ENCODE measurements around the gene HOXA11. TPM values are rescaled to one million over a fixed set of nuclear protein-coding genes. Genes with fewer than 3 reads are reported as not detected.

The HOXA11 gene
- total and polyA plus RNA-seq, 2 of the 4 experiments (the other 2 are of a cell fraction), result 0.05 TPM; not detected in 1

GRCh38 chr7:27154901-27155815 is 29.9 kb downstream of the HOXA11 start (continued):
- TF ChIP-seq USF2 (IDR thresholded peaks at IDR 0.05; ENCODE audit: low read depth, low read length), result no peak

GRCh38 chr7:27154369-27154768 is 30.7 kb downstream of the HOXA11 start:
- H2BK20ac ChIP-seq (ENCODE audit: low read depth, low read length), result no peak overlapping the region
- in situ Hi-C loops (cut with MboI; ENCODE audit: low sequenced_read_pairs), result no loop called here
- H3K4me1 ChIP-seq (ENCODE audit: control insufficient read depth, insufficient read depth, low read length), result peaks cover 6% of the 10 kb centered on the region; the same call in 1 of the 2 replicates
- no TSS peak for BruUV-seq (replicated peaks)
- no peak overlapping the region for H3K4me2 ChIP-seq (ENCODE audit: low read depth, low read length)
- no peak overlapping the region for H4K91ac ChIP-seq (ENCODE audit: insufficient read depth, low read depth, low read length)
- H3K9me3 ChIP-seq (ENCODE audit: control insufficient read depth, insufficient read depth, low read length), result no peaks in the 10 kb centered on the region
- H4K5ac ChIP-seq (ENCODE audit: low read depth, low read length), result no peak overlapping the region
- H3K36me3 ChIP-seq (ENCODE audit: control insufficient read depth, insufficient read depth, low read length), result no peaks in the 10 kb centered on the region
- no peak overlapping the region for H2AK5ac ChIP-seq (ENCODE audit: low read depth, low read length)
- H2AFZ ChIP-seq (replicated peaks; ENCODE audit: low read length, poor library complexity), result no peak overlapping the region
- ChIA-PET POLR2A (ENCODE audit: unreplicated experiment) (no interaction called here), CTCF (no interaction called here)
- no peak overlapping the region for H3K18ac ChIP-seq (ENCODE audit: low read depth, low read length)
- WGBS, 2 experiments (ENCODE audit: extremely low coverage in 2 of 2, insufficient read length in 1 of 2), result 85% methylated on average over 5 of the region's 10 CpGs; no CpG with 5 or more reads in 1 of the 2 experiments
- H3K4ac ChIP-seq (ENCODE audit: low read depth, low read length), result no peak overlapping the region
- no peak overlapping the region for H3K9ac ChIP-seq (ENCODE audit: low read depth, low read length)
- no peak overlapping the region for H3K27ac ChIP-seq (ENCODE audit: insufficient read depth, low read length)
- H2AK9ac ChIP-seq (replicated peaks; ENCODE audit: low read depth, low read length, poor library complexity), result no peak overlapping the region
- H2BK15ac ChIP-seq (ENCODE audit: low read depth, low read length), result no peak overlapping the region
- H3K56ac ChIP-seq (ENCODE audit: extremely low read depth, insufficient read depth, low read length), result no peak overlapping the region
- no peak overlapping the region for H3K14ac ChIP-seq (replicated peaks; ENCODE audit: low read depth, low read length)
- ATAC-seq (ENCODE audit: low read depth) (no peak), DNase-seq (no peak)
- intact Hi-C loops (cut with micrococcal nuclease), result no loop called here
- H3K27me3 ChIP-seq (ENCODE audit: control insufficient read depth, insufficient read depth, low read length), result no peaks in the 10 kb centered on the region; the same call in 1 of the 2 replicates
- H3K79me1 ChIP-seq (ENCODE audit: low read depth in 1 of 2, low read length in 2 of 2), result 0 out of 4 replicates have a peak, but pooled peaks cover 0 to 12% of the 10 kb centered on the region in 2 experiments
- H3K23ac ChIP-seq (ENCODE audit: low read depth, low read length), result no peak overlapping the region
- H2BK5ac ChIP-seq (ENCODE audit: low read depth, low read length, poor library complexity, severe bottlenecking), result no peak overlapping the region
- H2BK120ac ChIP-seq (ENCODE audit: low read depth, low read length), result no peak overlapping the region
- no peaks in the 10 kb centered on the region for H4K20me1 ChIP-seq (ENCODE audit: insufficient read depth, low read length)
- H3K9me1 ChIP-seq (ENCODE audit: insufficient read depth, low read length), result peaks cover 3% of the 10 kb centered on the region; the same call in 1 of the 2 replicates
- no peak overlapping the region for H4K8ac ChIP-seq (ENCODE audit: low read depth in 2 of 2, low read length in 2 of 2)
- H3K4me3 ChIP-seq (ENCODE audit: insufficient read depth, low read depth, low read length), result no peak overlapping the region
- dilution Hi-C loops (cut with HindIII; ENCODE audit: low sequenced_read_pairs, unreplicated experiment), result no loop called here
- TF ChIP-seq CTCF (conservative IDR thresholded peaks at IDR 0.05; ENCODE audit: low read depth, low read length), result no peak
- no peak for TF ChIP-seq POLR2A (IDR thresholded peaks at IDR 0.05; ENCODE audit: low read depth, low read length)
- TF ChIP-seq BHLHE40 (IDR thresholded peaks at IDR 0.05; ENCODE audit: low read depth, low read length), result no peak
- TF ChIP-seq MXI1 (IDR thresholded peaks at IDR 0.05; ENCODE audit: borderline replicate concordance, low read depth, low read length), result no peak
- TF ChIP-seq RCOR1 (IDR thresholded peaks at IDR 0.05; ENCODE audit: insufficient replicate concordance, low read length), result no peak
- TF ChIP-seq FOS (IDR thresholded peaks at IDR 0.05; ENCODE audit: low read depth, low read length), result no peak
- no peak for TF ChIP-seq NFE2L2 (IDR thresholded peaks at IDR 0.05; ENCODE audit: low read depth, low read length)
- no peak for TF ChIP-seq SMC3 (IDR thresholded peaks at IDR 0.05; ENCODE audit: low read depth, low read length)
- no peak for TF ChIP-seq USF2 (IDR thresholded peaks at IDR 0.05; ENCODE audit: low read depth, low read length)
- TF ChIP-seq ELK1 (IDR thresholded peaks at IDR 0.05; ENCODE audit: borderline replicate concordance, low read depth, low read length), result no peak

All from IMR-90 (cell line).